Stimulated activated CD4-positive, alpha-beta T cell treated with anti-CD3 and anti-CD28 coated beads, TNF-alpha, amount 100 ng/mL, for 1 hour (primary cell): ENCODE results near the gene BTBD9.

Source experiments
- DNase-seq, 3 donors: peaks; one replicate each; pipeline ENCODE4 v3.0.0-alpha.2; 2020; ENCODE audit warnings: low read depth in 3 of 3, low spot score in 1 of 3

The BTBD9 gene

GRCh38 chr6:38639498-38640215 is at the start of gene BTBD9:
Gene BTBD9 (minus strand): TSS chr6:38639929.
- peak; percentile 37 to 69 (median 52) for DNase-seq

GRCh38 chr6:38688579-38689087 is 48.9 kb upstream of the BTBD9 start:
- DNase-seq = no peak

GRCh38 chr6:38687549-38687948 is 47.8 kb upstream of the BTBD9 start:
- DNase-seq = no peak

GRCh38 chr6:38687043-38687353 is 47.3 kb upstream of the BTBD9 start:
- no peak for DNase-seq

- DNase-seq = no peak
Measured at GRCh38 chr6:38686270-38687042, 46.7 kb upstream of the BTBD9 start.

- no peak for DNase-seq
Measured at GRCh38 chr6:38684904-38685303, 45.2 kb upstream of the BTBD9 start.

GRCh38 chr6:38684237-38684636 is 44.5 kb upstream of the BTBD9 start:
- DNase-seq = no peak

GRCh38 chr6:38681850-38682249 is 42.1 kb upstream of the BTBD9 start:
- DNase-seq = no peak

GRCh38 chr6:38679668-38680067 is 39.9 kb upstream of the BTBD9 start:
- DNase-seq = no peak

- DNase-seq = no peak
Measured at GRCh38 chr6:38678178-38678760, 38.5 kb upstream of the BTBD9 start.

- DNase-seq = no peak
Measured at GRCh38 chr6:38676974-38677544, 37.3 kb upstream of the BTBD9 start.

GRCh38 chr6:38676236-38676973 is 36.7 kb upstream of the BTBD9 start:
- DNase-seq = no peak

GRCh38 chr6:38673397-38674165 is 33.9 kb upstream of the BTBD9 start:
- no peak for DNase-seq

- DNase-seq = no peak
Measured at GRCh38 chr6:38671885-38672467, 32.2 kb upstream of the BTBD9 start.

- DNase-seq = no peak
Measured at GRCh38 chr6:38658418-38659167, 18.9 kb upstream of the BTBD9 start.

GRCh38 chr6:38656896-38657295 is 17.2 kb upstream of the BTBD9 start:
- DNase-seq = no peak

GRCh38 chr6:38654263-38654662 is 14.5 kb upstream of the BTBD9 start:
- DNase-seq = no peak

GRCh38 chr6:38651121-38651784 is 11.5 kb upstream of the BTBD9 start:
- no peak for DNase-seq
